ENCODE measurements around the gene TNS2. TPM values are rescaled to one million over a fixed set of nuclear protein-coding genes. Genes with fewer than 3 reads are reported as not detected.
A peak's percentile ranks its signal among the peaks of the same experiment; 100 is the strongest.
"Not testable (repeated sequence)": the region's sequence is repeated elsewhere in the genome, so short reads cannot be mapped to it uniquely, and the experiment has no call there.

The TNS2 gene
- total RNA-seq, 1 experiment from 2014 or later, result 0.48 TPM

DNA sequence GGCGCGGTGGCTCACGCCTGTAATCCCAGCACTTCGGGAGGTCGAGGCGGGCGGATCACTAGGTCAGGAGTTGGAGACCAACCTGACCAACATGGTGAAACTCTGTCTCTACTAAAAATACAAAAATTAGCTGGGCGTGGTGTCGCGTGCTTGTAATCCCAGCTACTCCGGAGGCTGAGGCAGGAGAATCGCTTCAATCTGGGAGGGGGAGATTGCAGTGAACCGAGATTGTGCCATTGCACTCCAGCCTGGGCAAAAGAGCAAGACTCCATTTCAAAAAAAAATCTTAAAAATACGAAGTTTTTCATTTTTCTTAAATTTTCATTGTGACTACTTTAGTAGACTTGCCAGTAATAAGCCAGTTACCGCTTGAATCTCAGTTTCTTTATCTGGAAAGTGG lies 41.1 kb upstream of the TNS2 start:
- peaks cover 37% of the 10 kb centered on the region for H3K4me1 ChIP-seq (ENCODE audit: low read length)
- not testable (repeated sequence) for DNase-seq; H3K9me3 ChIP-seq (ENCODE audit: low read length); H3K27ac ChIP-seq (ENCODE audit: low read length); H3K9me2 ChIP-seq (replicated peaks; ENCODE audit: insufficient read depth, low read length); H2AFZ ChIP-seq (ENCODE audit: low read length); H3K9ac ChIP-seq (ENCODE audit: low read length); H3K27me3 ChIP-seq (ENCODE audit: low read length)
- H3K4me2 ChIP-seq (ENCODE audit: low read depth, low read length, poor library complexity, severe bottlenecking), result peak overlapping the region; percentile 93
- peaks cover 56% of the 10 kb centered on the region for H4K20me1 ChIP-seq (ENCODE audit: insufficient read depth, low read depth, low read length)
- peaks cover 43% of the 10 kb centered on the region; the same call in 1 of the 2 replicates for H3K36me3 ChIP-seq (ENCODE audit: insufficient read depth, low read length)
- 0 out of 2 replicates have a peak overlapping the region, but pooled peaks have one; percentile 94 for H3K4me3 ChIP-seq (ENCODE audit: low read length)
- H3K79me2 ChIP-seq (ENCODE audit: low read length), result peaks cover 75% of the 10 kb centered on the region

- H3K36me3 ChIP-seq (ENCODE audit: insufficient read depth, low read length), result peaks cover 47% of the 10 kb centered on the region; the same call in 1 of the 2 replicates
Observed at GRCh38 chr12:53010955-53011354, 38.9 kb upstream of the TNS2 start.

DNA sequence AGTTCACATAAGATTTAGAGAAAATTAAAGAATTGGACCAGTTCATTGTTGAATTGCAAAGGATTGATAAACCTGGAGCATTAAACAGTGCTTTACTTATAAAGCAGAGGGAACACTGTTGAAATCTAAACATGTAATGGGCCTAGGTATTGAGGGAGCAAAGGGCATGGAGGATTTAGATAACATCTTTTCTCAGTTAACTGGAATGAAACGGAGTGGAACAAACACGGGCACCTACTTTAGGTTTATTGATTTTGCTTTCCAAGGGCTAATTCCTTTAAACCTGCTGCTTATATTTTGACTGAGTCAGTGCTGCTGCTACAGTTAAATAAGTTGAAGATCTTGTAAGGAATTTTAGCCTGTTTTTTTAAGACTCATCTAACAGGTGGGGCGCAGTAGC lies 38.0 kb upstream of the TNS2 start:
- peaks cover 27% of the 10 kb centered on the region for H3K4me1 ChIP-seq (ENCODE audit: low read length)
- H3K4me3 ChIP-seq (ENCODE audit: low read length), result no peak overlapping the region
- H3K27ac ChIP-seq (ENCODE audit: low read length), result no peak overlapping the region
- no peak overlapping the region for H3K9ac ChIP-seq (ENCODE audit: low read length)
- H3K4me2 ChIP-seq (ENCODE audit: low read depth, low read length, poor library complexity, severe bottlenecking), result no peak overlapping the region
- peaks cover 100% of the 10 kb centered on the region for H3K79me2 ChIP-seq (ENCODE audit: low read length)
- H3K9me2 ChIP-seq (replicated peaks; ENCODE audit: insufficient read depth, low read length), result no peaks in the 10 kb centered on the region
- no peaks in the 10 kb centered on the region for H3K27me3 ChIP-seq (ENCODE audit: low read length)
- H3K9me3 ChIP-seq (ENCODE audit: low read length), result no peaks in the 10 kb centered on the region
- no peak overlapping the region for H2AFZ ChIP-seq (ENCODE audit: low read length)
- DNase-seq, result no peak
- H4K20me1 ChIP-seq (ENCODE audit: insufficient read depth, low read depth, low read length), result peaks cover 82% of the 10 kb centered on the region
- peaks cover 55% of the 10 kb centered on the region; the same call in 1 of the 2 replicates for H3K36me3 ChIP-seq (ENCODE audit: insufficient read depth, low read length)

More at GRCh38 chr12:53010955-53011354, 38.9 kb upstream of the TNS2 start:
- Histone ChIP-seq H4K20me1 (ENCODE audit: insufficient read depth, low read depth, low read length) (peaks cover 74% of the 10 kb centered on the region), H3K27me3 (ENCODE audit: low read length) (no peaks in the 10 kb centered on the region), H3K27ac (ENCODE audit: low read length) (no peak overlapping the region), H3K4me3 (ENCODE audit: low read length) (no peak overlapping the region), H3K79me2 (ENCODE audit: low read length) (peaks cover 97% of the 10 kb centered on the region), H3K4me1 (ENCODE audit: low read length) (peaks cover 27% of the 10 kb centered on the region), H2AFZ (ENCODE audit: low read length) (no peak overlapping the region), H3K9ac (ENCODE audit: low read length) (no peak overlapping the region), H3K4me2 (ENCODE audit: low read depth, low read length, poor library complexity, severe bottlenecking) (no peak overlapping the region), H3K9me2 (replicated peaks; ENCODE audit: insufficient read depth, low read length) (no peaks in the 10 kb centered on the region), H3K9me3 (ENCODE audit: low read length) (no peaks in the 10 kb centered on the region)
- DNase-seq, result no peak

DNA sequence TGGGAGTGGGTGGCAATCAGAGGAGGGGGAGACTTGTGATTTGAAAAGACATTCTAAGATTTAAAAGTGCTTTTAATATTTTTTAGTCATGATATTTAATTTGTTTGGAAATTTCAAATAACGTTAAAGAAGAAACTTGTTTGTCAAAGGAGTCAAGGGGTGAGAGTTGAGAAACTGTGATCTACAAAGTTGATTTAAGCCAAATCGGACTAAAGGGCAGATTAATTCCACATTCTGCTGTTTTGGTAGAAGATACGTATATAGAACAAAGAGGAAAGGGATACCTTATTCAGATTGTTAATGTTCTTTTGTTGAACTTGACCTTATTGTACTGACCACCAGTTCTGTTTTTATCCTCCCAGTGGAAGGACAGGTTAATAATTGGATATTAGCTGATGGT lies 36.9 kb upstream of the TNS2 start:
- H3K4me1 ChIP-seq (ENCODE audit: low read length), result peaks cover 20% of the 10 kb centered on the region
- H3K27ac ChIP-seq (ENCODE audit: low read length), result no peak overlapping the region
- H3K4me3 ChIP-seq (ENCODE audit: low read length), result no peak overlapping the region
- H3K9me2 ChIP-seq (replicated peaks; ENCODE audit: insufficient read depth, low read length), result no peaks in the 10 kb centered on the region
- peaks cover 82% of the 10 kb centered on the region for H4K20me1 ChIP-seq (ENCODE audit: insufficient read depth, low read depth, low read length)
- peaks cover 99% of the 10 kb centered on the region for H3K79me2 ChIP-seq (ENCODE audit: low read length)
- no peak overlapping the region for H3K4me2 ChIP-seq (ENCODE audit: low read depth, low read length, poor library complexity, severe bottlenecking)
- no peak for DNase-seq
- no peak overlapping the region for H3K9ac ChIP-seq (ENCODE audit: low read length)
- no peaks in the 10 kb centered on the region for H3K9me3 ChIP-seq (ENCODE audit: low read length)
- H3K36me3 ChIP-seq (ENCODE audit: insufficient read depth, low read length), result peaks cover 61% of the 10 kb centered on the region
- H3K27me3 ChIP-seq (ENCODE audit: low read length), result no peaks in the 10 kb centered on the region
- no peak overlapping the region for H2AFZ ChIP-seq (ENCODE audit: low read length)

DNA sequence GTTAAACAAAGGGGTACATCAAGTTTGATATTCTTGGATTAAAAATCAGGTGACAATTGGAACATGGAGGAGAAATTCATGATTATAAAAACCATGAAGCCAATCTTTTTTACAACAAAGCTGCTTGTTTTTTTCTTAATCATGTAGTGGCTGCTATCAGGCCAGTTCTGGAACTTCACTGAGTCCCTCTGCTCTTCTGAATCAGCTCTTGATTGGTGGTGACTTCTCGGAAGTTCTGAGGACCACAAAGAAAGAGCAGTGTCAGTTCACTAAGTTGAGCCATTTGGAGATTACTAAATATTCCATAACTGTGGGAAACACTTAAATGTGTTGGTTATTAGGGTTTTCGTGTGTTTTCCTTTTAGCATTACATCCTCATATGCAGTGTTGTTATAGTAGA lies 35.2 kb upstream of the TNS2 start:
- Histone ChIP-seq H2AFZ (ENCODE audit: low read length) (no peak overlapping the region), H3K27me3 (ENCODE audit: low read length) (no peaks in the 10 kb centered on the region), H3K9ac (ENCODE audit: low read length) (no peak overlapping the region), H3K9me2 (replicated peaks; ENCODE audit: insufficient read depth, low read length) (no peaks in the 10 kb centered on the region), H3K27ac (ENCODE audit: low read length) (no peak overlapping the region), H3K9me3 (ENCODE audit: low read length) (no peaks in the 10 kb centered on the region), H3K4me3 (ENCODE audit: low read length) (no peak overlapping the region), H3K79me2 (ENCODE audit: low read length) (peaks cover 90% of the 10 kb centered on the region), H3K4me2 (ENCODE audit: low read depth, low read length, poor library complexity, severe bottlenecking) (no peak overlapping the region), H3K36me3 (ENCODE audit: insufficient read depth, low read length) (peaks cover 56% of the 10 kb centered on the region), H4K20me1 (ENCODE audit: insufficient read depth, low read depth, low read length) (peaks cover 71% of the 10 kb centered on the region), H3K4me1 (ENCODE audit: low read length) (peaks cover 2% of the 10 kb centered on the region)
- DNase-seq, result no peak

DNA sequence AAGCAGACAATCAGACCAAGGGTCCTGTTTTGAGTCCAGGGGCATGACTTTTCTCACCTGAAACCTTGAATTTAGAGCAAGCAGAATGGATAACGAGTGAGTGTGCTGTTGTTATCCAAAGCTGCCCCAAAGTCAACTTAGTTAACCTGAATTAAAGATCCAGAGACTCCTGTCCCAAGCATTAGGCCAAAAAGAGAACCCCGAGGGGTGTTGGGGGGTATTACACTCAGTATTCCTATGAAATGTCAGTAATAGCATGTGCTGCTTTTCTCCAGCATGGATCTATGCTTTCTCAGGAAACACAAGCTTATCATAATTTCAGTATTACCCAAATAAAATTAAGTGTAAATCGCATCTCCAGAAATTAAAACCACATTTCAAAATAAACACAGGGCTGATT lies 24.6 kb upstream of the TNS2 start:
- peaks cover 33% of the 10 kb centered on the region for H3K79me2 ChIP-seq (ENCODE audit: low read length)
- 0 out of 2 replicates have a peak, but pooled peaks cover 7% of the 10 kb centered on the region for H4K20me1 ChIP-seq (ENCODE audit: insufficient read depth, low read depth, low read length)
- no peaks in the 10 kb centered on the region for H3K9me3 ChIP-seq (ENCODE audit: low read length)
- DNase-seq, result no peak
- no peak overlapping the region for H3K9ac ChIP-seq (ENCODE audit: low read length)
- H3K4me3 ChIP-seq (ENCODE audit: low read length), result no peak overlapping the region
- H3K4me1 ChIP-seq (ENCODE audit: low read length), result no peaks in the 10 kb centered on the region
- H3K27ac ChIP-seq (ENCODE audit: low read length), result no peak overlapping the region
- peaks cover 64% of the 10 kb centered on the region for H3K36me3 ChIP-seq (ENCODE audit: insufficient read depth, low read length)
- no peak overlapping the region for H2AFZ ChIP-seq (ENCODE audit: low read length)
- no peak overlapping the region for H3K4me2 ChIP-seq (ENCODE audit: low read depth, low read length, poor library complexity, severe bottlenecking)
- no peaks in the 10 kb centered on the region for H3K27me3 ChIP-seq (ENCODE audit: low read length)
- H3K9me2 ChIP-seq (replicated peaks; ENCODE audit: insufficient read depth, low read length), result no peaks in the 10 kb centered on the region

- peaks cover 17% of the 10 kb centered on the region; the same call in 1 of the 2 replicates for H4K20me1 ChIP-seq (ENCODE audit: insufficient read depth, low read depth, low read length)
- not testable (repeated sequence) for H3K9me3 ChIP-seq (ENCODE audit: low read length); H3K27me3 ChIP-seq (ENCODE audit: low read length); H3K9me2 ChIP-seq (replicated peaks; ENCODE audit: insufficient read depth, low read length); H3K4me3 ChIP-seq (ENCODE audit: low read length); H2AFZ ChIP-seq (ENCODE audit: low read length); H3K4me2 ChIP-seq (ENCODE audit: low read depth, low read length, poor library complexity, severe bottlenecking); H3K4me1 ChIP-seq (ENCODE audit: low read length); H3K27ac ChIP-seq (ENCODE audit: low read length); H3K9ac ChIP-seq (ENCODE audit: low read length); DNase-seq
- H3K79me2 ChIP-seq (ENCODE audit: low read length), result peaks cover 29% of the 10 kb centered on the region; the same call in 1 of the 2 replicates
- peaks cover 62% of the 10 kb centered on the region for H3K36me3 ChIP-seq (ENCODE audit: insufficient read depth, low read length)
Observed at GRCh38 chr12:53027014-53027413, 22.9 kb upstream of the TNS2 start.

DNA sequence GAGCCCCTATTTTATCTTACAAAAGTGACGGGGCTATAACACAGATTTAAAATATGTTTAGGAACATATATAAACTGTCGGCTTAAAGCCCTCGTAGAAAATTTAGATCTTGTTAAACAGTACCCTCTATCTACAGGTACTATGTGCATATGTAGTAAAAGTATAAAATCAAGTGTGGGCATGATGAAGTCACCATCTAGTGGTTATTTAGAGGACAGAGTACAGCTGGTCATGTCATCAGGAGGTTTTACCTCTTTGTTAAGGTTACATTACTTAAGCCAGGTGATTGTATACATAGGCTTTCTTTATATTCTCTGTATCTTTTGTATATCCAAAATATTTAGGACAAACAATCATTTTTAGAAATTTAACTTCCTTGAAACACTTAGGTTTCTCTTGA lies 18.2 kb upstream of the TNS2 start:
- Histone ChIP-seq H3K27ac (ENCODE audit: low read length) (no peak overlapping the region), H3K27me3 (ENCODE audit: low read length) (no peaks in the 10 kb centered on the region), H2AFZ (ENCODE audit: low read length) (no peak overlapping the region), H3K4me3 (ENCODE audit: low read length) (no peak overlapping the region), H4K20me1 (ENCODE audit: insufficient read depth, low read depth, low read length) (peaks cover 17% of the 10 kb centered on the region; the same call in 1 of the 2 replicates), H3K9me2 (replicated peaks; ENCODE audit: insufficient read depth, low read length) (no peaks in the 10 kb centered on the region), H3K79me2 (ENCODE audit: low read length) (peaks cover 14% of the 10 kb centered on the region; the same call in 1 of the 2 replicates), H3K9ac (ENCODE audit: low read length) (no peak overlapping the region), H3K9me3 (ENCODE audit: low read length) (no peaks in the 10 kb centered on the region), H3K36me3 (ENCODE audit: insufficient read depth, low read length) (peaks cover 49% of the 10 kb centered on the region), H3K4me2 (ENCODE audit: low read depth, low read length, poor library complexity, severe bottlenecking) (no peak overlapping the region), H3K4me1 (ENCODE audit: low read length) (no peaks in the 10 kb centered on the region)
- no peak for DNase-seq

All from Karpas-422 (cell line).